HG03460 (cell line): Measurements from ENCODE around the gene SNX25.
A peak's percentile ranks its signal among the peaks of the same experiment; 100 is the strongest.
"Not testable (repeated sequence)": the region's sequence is repeated elsewhere in the genome, so short reads cannot be mapped to it uniquely, and the experiment has no call there.

Experiments used
- ATAC-seq: cut with Tn5 transposase; IDR thresholded peaks from one replicate; pipeline ENCODE4 v1.9.1; 2021; ENCODE audit not compliant: unreplicated experiment

SNX25 gene

DNA sequence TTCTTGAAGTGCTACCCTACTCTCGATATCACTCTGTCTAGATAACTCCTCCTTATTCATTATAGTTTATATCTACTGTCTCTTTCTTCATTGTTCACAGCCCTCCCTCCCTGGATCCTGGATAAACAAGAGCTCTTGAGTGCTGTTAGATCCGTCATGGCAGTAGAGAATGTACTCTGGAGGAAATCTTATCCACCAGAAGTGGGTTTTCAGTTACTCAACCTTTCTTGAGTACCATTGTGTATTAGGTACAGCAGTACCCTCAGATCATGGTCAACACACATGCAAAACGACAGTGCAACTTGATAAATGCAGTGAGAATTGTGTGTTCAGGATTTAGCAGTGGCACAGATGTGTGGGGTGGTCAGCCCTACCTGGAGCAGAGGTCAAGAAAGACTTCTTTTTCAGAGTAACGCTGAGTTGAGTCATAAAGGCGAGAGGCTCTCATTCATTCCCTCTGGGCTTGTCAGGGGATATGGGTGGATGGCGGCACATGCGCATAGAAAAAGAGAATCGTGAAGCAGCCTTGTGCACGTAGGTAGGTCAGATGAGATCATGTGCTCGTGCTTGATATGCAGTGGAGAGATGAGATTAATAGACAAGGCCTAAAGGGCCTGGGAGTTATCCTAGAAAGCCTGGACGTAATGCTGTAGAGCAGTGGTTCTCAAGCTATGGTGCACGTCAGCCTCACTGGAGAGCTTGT lies 89.5 kb downstream of the SNX25 start:
- ATAC-seq = no peak

DNA sequence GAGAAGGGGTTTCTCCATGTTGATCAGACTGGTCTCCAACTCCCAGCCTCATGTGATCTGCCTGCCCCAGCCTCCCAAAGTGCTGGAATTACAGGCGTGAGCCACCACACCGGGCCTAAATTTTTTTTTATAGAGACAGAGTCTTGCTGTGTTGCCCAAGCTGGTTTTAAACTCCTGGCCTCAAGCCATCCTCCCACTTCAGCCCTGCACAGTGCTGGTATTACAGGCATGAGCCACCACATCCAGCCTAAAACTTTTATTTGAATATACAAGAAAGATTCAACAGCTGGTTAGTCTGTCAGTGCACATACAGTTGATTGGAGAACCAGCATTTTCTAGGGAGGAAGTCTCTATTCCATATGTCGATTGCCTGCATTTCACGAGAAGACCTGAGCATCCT lies 95.1 kb downstream of the SNX25 start:
- ATAC-seq = peak; percentile 5

DNA sequence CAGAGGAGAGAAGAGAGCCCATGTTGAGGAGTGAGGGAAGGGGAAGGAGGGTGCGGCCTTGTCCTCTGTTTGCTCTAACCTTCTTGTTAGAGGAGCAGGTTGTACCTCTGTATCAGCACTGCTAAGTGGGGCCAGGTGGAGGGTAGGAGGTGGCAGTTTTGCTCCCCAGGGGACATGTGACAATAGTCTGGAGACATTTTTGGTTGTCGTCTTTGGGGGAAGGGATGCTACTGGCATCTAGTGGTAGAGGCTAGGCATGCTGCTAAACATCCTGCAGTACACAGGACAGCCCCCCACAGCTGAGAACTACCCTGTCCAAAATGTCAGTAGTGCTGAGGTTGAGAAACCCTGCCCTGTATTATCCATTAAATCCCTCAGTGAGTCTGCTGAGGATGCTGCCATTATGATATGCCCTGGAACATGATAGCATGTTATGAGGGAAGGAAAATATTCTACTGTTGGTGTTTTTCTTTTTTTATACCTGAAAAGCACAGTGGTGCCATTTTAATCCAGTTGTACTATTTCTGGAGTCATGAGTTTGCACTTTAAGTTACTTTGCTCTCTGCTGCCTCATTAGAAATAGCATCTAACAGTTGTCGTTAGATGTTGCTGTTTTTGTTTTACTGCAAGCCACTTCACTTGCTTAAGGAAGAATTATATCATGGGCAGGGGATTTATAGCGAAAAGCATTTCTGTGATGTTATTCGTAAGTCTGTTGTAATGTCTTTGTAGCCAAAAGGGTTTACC lies 95.7 kb downstream of the SNX25 start:
- ATAC-seq = peak; percentile 42

DNA sequence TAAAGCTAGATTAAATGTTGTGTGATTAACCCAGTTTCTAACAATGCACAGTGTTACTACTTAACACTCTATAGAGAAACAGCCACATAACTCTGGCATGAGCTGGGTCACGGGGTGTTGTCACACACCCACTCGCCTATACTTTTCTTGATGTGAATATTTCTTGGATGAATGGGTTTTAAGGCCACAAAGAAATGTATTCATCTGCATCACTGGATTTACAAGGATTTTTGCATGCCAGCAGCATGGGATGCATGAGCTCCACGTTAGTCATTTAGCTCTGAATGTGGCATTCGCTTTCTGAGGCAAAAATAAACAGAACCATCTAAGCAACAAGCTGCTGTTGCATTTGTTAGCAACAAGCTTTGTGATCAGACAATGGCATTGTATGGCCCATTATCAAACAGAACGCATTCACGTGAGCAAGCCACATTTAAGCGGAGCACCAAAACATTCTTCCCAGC lies 96.6 kb downstream of the SNX25 start:
- no peak for ATAC-seq

DNA sequence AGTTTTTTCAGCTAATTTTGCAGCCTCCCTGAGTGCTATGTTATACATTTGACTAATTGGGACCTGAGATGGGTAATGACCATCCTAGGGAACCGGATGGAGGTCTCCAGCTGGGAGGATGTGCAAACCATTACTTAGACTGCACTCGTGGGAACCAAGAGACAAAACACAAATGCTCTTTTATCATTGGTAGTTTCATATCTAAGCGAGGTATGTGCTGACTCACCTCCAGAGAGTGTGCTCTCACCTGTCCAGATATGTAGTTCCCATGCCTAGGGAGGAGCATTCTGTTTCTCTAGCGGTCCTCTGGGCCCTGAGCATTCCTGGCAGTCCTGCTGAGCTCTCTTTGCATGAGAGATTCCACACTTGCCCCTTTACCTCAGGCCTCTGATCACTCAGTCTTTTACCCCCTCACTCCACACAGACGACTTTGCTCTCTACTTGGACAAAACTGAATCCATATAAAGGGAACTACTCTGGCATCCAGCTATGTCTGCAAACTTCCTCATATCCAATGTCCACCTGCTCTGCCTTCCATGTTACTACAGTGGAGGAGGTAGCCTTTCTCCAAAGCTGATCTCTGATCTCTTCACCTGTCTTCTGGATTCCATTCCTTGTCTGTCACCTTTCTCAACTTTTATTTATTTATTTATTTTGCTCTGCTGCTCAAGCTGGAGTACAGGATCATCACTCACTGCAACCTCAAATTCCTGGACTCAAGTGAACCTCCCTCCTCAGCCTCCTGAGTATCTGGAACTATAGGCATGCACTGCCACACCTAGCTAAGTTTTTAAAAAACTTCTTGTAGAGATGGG lies 97.9 kb downstream of the SNX25 start:
- peak; percentile 66 for ATAC-seq

DNA sequence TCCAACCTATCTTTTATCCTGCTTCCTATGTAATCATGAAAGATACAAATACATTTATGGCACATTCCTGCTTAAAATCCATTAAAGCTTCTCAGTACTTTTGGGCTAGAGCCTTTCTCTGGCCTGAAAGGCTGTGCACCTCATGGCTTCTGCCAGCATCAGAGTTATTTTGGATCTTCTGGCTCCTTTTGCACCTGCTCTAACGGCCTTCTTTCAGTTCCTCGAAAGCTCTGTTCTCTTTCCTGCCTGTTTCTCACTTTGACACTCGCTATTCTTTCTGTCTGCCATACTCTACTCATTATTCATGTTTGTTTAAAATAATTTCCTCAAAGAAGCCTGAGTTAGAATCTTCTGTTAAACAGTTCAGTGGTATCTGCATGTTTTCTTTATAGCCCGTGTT lies 100.4 kb downstream of the SNX25 start:
- peak; percentile 49 for ATAC-seq

DNA sequence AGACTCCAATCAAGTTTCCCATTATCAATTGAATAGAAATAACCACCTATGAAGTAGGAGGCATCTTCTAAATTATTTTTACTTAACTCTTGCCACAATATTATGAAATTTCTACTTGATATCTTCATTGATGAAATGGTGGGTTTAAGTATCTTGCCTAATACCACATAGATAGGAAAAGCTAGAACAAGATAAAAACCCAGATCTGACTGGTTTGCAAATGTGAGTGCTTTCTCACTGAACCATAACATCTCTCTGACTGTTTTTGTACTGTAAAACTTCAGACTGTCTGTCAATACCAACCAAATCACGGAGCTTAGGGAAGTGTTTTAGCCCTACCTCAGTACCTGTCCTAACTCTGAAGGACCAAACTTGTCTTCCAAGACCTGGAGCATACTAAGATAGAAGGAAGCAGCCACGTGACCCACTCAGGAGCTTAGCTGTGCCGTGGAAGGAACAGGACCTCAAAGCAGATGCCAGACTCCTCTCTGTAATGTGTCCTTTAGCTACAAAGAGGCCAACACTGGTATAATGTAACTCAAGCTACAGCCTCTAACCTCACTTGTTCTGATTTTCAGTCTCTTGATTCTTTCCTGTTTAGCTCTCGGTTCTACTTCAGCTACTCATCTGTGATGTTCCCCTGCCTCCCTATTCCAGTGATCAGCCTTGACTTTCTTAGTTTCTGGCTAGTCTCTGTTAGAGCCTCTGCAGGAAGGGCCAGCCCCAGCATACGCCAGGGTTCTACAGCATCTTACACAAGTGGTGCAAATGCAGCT lies 101.9 kb downstream of the SNX25 start:
- peak; percentile 31 for ATAC-seq

DNA sequence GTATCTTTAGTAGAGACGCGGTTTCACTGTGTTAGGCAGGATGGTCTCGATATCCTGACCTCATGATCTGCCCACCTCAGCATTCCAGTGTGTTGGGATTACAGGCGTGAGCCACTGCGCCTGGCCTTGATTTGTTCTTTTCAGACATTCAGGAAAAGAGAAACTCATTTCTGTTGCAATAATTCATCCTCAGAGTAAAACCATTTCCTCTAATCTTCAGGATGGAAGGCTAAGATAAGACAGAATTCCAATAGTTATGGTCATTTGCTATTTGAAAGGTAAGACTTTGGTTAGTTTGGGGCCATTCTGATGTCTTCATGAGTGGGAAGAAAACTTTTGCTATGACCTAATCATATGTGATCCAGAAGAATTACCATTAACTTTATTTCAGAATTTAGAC lies 103.3 kb downstream of the SNX25 start:
- no peak for ATAC-seq

DNA sequence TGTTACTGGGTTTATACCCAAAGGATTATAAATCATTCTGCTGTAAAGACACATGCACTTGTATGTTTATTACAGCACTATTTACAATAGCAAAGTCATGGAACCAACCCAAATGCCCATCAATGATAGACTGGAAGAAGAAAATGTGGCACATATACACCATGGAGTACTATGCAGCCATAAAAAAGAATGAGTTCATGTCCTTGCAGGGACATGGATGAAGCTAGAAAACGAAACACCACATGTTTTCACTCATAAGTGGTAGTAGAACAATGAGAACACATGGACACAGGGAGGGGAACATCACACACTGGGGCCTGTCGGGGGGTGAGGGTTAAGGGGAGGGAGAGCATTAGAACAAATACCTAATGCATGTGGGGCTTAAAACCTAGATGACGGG lies 108.1 kb downstream of the SNX25 start:
- not testable (repeated sequence) for ATAC-seq

DNA sequence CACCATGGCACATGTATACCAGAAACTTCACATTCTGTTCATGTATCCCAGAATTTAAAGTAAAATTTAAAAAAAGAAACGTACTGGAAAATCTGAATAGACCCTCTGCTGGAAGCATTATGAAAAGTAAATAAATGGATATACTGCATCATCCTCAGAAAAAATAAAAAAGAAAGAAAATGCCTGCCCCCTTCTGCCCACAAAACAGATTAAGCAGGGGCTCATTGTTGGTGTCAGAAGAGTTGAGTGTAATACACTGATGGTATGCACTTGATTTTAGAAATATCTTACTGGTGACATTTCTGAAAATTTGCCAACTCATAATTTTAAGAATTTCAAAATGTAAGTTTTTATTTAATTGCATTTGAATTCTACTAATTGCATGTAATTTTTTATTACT lies 108.5 kb downstream of the SNX25 start:
- no peak for ATAC-seq

DNA sequence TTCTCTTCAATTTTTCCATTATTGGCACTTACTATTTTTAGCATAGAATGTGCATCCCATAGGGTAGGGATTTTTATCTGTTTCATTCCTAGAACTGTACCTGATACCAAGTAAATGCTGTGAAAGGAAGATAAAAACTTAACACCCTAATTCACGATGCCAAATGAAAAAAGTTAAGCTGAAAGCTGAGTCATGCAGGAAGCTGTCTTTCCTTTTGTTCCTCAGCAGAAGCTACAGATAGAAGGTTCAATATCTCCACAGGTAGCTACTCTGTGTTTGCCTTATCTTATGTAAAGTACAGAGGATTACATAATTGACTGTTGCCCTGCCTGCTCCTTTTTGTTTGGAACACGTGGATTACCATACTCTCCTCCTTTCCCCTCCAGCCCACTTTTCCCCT lies 109.3 kb downstream of the SNX25 start:
- no peak for ATAC-seq

DNA sequence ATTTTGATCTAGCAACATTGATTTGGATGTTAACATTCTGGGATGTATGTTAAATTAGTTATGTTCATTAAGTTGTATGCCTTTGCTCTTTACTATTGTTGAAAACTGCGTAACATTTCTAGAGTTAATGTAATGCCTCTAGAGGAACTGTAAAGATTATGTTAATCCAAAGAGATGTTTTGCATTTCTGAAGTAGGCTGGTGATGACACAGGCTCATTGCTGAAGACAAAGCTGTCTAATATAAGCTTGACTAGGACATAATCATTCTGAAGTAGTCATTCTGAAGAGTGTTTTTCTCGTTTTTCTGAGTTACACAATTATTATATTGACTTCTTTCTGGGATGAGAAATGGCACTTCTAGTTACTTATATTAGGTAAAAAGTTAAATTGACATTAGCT lies 113.4 kb downstream of the SNX25 start:
- ATAC-seq = no peak

DNA sequence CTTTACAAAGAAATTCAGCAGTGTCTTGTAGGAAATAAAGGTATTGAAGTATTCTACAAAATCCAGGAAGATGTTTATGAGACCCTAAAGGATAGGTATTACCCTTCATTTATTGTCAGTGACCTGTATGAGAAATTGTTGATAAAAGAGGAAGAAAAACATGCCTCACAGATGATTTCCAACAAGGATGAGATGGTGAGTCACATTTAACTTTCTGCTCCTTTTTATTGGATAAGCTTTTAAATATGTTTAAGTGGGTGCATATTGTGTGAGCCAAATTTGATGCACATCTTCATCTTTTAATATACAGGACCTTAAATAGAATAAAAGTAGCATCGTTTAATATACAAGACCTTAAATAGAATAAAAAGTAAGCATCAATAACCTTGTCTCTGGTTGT lies 114.2 kb downstream of the SNX25 start:
- ATAC-seq = no peak

DNA sequence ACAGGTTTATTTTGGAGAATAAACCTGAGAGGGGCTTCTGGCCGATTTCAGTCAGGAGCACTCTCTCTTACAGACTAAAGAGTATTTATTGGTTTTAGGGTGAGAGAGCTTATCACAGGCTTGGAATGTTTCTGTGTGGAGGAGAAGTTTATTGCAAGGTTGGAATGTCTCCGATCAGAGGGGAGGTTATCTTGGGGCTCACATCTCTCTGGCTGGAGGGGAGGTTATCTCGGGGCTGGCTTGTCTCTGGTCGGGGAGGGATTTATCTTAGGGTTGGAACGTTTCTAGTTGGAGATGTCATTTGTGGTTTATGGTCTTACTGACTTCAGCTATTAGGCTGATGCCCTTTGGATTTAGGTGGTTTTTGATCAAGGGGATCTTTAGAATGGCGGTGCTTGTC lies 115.0 kb downstream of the SNX25 start:
- ATAC-seq = not testable (repeated sequence)

DNA sequence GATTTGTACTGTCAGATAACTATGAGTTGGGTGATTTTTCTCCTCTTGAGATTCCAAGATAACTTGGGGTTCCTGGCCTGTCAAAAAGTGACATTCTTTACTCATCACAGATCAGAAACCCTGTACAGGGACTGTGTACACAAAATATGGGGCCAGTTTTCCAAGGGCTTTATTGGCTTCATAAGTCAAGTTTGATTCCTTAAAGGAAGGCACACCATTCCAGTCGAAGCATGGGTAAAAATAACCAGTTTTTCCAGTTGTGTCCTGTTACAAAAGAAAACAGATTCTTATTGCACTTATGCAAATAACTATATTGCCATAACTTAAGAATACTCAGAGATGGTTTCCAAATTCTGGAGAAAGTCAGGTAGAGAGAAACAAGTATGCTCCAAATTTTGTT lies 116.3 kb downstream of the SNX25 start:
- ATAC-seq = not testable (repeated sequence)

DNA sequence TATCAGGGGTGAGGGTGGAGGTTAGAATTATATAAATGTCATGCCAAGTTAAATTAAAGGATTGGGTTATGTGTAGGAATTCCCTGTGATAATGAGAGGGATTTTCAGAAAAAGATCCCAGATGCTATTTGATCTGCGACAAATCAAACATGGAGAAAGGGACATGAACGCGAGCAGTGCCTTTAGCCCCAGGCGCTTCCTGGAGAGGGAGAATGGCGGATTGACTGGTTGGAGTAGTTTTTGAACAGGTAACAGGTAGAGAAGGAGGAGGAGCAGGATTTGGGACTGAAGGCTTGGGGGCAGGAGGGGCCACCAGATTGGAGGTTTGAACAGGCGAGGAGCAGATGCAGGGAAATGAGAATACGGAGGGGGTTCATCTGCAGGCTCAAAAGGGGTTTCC lies 119.2 kb downstream of the SNX25 start:
- ATAC-seq = no peak

DNA sequence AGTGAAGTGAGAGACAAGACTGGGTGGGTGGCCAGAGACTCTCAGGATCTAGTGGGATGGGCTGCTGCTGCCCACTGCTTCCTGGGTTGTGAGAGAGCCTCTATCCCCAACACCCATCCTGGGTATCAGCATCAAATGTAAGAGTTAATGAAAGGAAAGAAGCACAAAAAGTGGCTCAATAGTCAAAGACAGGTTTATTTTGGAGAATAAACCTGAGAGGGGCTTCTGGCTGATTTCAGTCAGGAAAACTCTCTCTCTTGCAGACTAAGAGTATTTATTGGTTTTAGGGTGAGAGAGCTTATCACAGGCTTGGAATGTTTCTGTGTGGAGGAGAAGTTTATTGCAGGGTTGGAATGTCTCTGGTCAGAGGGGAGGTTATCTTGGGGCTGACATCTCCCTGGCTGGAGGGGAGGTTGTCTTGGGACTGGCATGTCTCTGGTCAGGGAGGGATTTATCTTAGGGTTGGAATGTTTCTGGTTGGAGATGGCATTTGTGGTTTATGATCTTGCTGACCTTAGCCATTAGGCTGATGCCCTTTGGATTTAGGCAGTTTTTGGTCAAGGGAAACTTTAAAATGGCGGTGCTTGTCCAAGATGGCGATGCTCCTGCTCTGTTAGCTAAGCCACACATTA lies 120.6 kb downstream of the SNX25 start:
- not testable (repeated sequence) for ATAC-seq

DNA sequence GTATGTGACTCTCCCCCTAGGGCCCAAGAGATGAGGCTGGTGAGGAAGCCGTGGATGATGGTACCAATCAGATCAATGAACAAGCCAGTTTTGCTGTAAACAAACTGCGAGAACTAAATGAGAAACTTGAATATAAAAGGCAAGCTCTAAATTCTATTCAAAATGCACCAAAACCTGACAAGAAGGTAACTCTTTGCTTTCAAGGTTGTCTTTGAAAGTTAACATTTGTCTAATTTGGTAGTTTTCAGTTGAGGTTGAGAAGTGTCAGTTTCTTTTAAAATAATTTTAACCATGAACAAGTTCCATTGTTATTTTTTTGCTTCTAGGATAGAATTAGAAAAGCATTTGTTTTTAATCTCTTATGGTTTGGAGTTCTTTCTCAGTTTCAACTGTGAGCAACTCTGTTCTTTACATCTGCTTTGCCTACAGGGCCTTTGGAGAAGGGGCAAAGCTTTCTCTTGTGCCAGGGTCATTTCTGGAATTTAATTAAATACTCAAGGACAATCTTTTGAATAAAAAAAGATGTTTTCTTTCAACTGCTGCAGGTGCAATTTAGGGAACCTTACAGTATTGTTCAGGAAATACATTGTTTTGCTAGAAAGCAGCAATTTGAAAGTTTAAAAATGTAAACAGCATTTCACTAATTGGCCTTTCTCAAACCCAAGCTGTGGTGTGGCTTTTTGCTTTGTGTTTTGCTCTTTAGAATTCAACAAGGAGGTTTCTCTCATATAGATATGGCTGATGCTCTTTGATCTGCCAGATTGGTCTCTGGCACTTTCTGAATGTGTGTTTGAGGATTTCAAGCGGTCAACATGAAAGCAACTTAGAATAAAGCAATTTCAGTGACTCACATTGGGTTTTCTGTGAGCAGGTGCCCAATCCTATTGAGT lies 123.4 kb downstream of the SNX25 start:
- ATAC-seq = peak; percentile 70

DNA sequence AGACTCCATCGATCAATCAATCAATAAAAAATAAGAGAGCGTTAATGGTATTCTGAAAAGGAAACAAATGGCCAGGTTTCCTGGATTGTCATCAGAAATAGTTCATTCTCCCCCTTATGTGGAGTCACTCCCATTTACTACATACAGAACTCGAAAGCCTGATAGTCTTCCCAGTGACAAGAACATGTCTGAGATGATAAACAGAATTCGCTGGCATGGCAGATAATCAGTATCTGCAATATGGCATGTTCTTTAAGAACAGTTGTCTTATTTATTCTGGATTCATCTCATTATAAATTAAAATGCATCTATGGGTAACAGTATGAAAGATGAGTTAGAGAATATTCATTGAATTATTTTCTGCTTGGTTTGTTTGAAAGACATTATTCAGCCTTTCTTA lies 124.9 kb downstream of the SNX25 start:
- ATAC-seq = no peak
